HL-60/S4 treated with phorbol 12-myristate 13-acetate at 8.2 ng/mL for 4 days and 3 days (cell line): ENCODE data around the gene KBTBD2.
"Not testable (repeated sequence)": the region's sequence is repeated elsewhere in the genome, so short reads cannot be mapped to it uniquely, and the experiment has no call there.

ENCODE experiments used
- in situ Hi-C: fragments of 300-500 bp; cut with MboI; formaldehyde crosslinking; loops from 2 replicates; pipeline ENCODE4 v1.15.0; 2022; ENCODE audit warnings: low sequenced_read_pairs

The KBTBD2 gene

GRCh38 chr7:32891043-32891799 is at the start of gene KBTBD2:
Gene KBTBD2, minus strand, starts transcription at chr7:32891760. Its CDS starts 12,156 bp downstream, at chr7:32879604.
- in situ Hi-C loops = no loop called here

- in situ Hi-C loops = no loop called here
Observed at GRCh38 chr7:32941181-32941580, 49.6 kb upstream of the KBTBD2 start.

GRCh38 chr7:32937344-32938174 is 46.0 kb upstream of the KBTBD2 start:
- in situ Hi-C loops = no loop called here

DNA sequence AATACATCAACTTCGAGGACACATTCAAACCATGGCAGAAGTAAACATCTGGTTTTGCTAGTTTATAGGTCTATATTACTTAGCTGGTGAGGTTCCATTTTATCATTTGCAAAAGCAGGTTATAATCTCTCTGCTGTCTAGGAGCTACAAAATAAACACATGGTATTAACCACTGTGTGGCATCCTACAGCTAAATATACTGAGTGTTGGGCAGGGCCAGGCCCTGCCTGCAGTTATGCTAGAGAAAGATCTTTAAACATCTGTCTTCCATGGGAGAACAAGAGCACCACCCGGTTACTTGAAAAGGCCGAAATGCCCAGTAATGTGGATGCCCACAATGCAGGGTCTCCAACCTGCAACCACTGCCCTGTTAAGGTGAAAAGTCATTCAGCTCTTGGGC is 45.1 kb upstream of the KBTBD2 start:
- in situ Hi-C loops = no loop called here

DNA sequence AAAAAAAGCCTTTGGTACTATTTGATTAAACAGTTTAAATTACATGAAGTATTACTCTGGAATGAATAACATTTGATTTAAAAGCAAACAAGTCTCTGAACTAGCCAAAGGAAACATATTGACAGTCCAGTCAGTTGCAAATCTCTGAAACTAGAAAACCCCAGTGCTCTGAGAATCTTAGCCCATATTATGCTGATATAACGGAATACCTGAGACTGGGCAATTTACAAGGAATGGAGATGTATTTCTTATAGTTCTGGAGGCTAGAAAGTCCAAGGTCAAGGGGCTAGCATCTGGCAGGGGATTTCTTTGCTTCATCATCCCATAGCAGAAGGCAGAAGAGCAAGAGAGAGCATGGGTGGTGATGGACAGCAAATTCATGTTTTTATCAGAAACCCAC is 44.0 kb upstream of the KBTBD2 start:
- in situ Hi-C loops = no loop called here

- in situ Hi-C loops = no loop called here
Observed at GRCh38 chr7:32930378-32930777, 38.8 kb upstream of the KBTBD2 start.

DNA sequence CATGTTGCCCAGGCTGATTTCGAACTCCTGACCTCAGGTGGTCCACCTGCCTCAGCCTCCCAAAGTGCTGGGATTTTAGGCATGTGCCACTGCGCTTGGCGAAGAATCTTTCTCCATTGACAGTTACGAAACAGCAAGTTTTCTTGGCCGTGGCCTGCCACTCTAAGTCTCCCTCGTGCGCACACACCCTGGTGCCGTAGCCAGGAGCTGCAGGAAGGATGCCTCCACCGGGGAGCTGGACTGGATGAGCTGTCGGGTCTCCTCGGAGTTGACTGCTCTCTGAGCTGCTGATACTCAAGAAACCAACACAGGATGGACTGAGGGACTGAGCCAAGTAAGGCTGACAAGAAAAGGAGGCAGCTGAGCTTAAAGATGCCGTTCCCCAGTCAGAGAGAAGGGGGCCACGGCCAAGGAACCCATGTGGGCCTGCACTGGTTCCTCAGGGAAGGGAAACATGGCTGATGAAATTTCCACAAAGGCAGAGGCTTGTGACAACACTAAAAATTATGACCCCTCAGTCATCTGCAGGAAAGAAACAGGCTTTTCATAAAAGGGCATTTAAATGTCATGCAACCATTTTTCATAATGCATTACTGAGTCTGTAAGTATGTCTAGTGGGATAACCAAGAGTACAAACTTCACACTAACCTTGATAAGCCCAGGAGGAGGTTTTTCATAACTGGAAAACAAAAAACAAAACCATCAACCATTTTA is 38.0 kb upstream of the KBTBD2 start:
- in situ Hi-C loops = no loop called here

- in situ Hi-C loops = no loop called here
Observed at GRCh38 chr7:32928785-32929298, 37.3 kb upstream of the KBTBD2 start.

- in situ Hi-C loops = no loop called here
Observed at GRCh38 chr7:32921896-32922295, 30.3 kb upstream of the KBTBD2 start.

- in situ Hi-C loops = not testable (repeated sequence)
Observed at GRCh38 chr7:32916994-32917393, 25.4 kb upstream of the KBTBD2 start.

DNA sequence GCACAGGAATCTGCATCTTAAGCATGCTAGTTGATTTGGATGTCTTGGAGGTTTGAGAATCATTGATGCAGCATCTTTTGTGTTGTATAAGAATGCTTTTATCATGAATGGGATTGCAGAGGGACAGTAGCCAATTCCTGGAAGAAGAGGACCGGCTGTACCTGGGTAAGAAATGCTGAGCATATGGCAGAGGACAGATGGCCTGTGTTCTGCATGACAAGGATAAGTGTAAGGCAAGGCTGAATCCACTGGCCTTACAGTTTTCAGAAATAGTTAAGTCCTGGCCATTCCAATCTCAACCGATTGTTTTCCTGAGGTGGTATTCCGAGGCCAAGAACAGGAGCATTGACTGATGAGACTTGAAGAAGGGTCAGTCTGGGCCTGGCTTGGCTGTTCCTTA is 24.4 kb upstream of the KBTBD2 start:
- in situ Hi-C loops = no loop called here

DNA sequence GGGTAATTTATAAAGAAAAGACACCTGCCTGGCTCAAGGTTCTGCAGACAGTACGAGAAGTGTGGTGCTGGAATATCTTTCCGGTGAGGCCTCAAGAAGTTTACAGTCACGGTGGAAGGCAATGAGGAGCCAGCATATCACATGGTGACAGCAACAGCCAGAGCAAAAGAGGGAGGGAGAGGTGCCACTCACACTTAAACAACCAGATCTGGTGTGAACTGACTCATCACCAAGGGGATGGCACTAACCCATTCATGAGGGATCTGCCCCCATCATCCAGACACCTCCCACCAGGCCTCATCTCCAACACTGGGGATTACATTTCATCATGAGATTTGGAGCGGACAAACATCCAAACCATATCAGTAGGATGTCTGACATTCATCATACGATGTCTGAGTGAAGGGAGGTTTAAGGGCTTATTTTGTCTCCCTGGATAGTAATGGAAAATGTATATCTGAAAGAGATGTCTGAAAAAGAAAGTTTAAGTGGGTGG is 23.5 kb upstream of the KBTBD2 start:
- in situ Hi-C loops = no loop called here

DNA sequence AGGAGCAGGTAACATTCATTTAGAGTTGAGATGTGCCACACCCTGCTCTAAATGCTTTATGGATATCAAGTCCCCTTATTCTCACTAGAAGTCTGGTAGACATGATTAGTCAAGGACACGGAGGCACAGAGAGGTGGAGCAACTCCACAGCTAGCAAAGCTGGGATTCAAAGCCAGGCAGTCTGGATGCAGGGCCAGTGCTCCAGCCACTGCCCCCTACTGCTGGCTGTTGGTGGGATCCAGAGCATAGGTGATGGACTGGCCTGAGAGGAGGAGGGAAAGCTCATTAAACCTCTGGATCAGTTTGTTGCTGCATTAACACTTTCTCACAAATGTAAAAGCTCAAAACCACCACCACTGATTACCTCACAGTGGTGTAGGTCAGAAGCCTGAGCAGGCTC is 22.6 kb upstream of the KBTBD2 start:
- in situ Hi-C loops = no loop called here

GRCh38 chr7:32910195-32910594 is 18.6 kb upstream of the KBTBD2 start:
- in situ Hi-C loops = no loop called here

DNA sequence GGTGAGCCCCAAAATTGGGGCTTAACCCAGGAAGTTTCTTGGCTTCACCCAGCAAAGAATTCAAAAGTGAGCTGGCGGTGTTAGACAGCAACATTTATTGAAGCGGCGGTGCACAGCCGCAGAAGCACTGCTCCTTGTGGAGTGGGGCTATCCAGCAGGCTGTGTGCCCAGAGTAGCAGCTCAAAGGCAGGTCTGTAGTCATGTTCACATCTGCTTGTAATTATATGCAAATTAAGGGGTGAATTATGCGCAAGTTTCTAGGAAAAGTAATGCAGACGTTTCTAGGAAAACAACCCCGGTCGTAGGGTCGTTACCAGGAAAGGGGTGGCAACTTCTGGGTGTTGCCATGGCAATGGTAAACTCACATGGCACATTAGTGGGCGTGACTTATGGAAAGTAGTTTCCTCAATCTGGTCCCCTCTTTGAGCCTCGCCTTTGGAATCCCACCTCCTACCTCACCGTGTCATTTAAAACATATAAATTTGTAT is 13.7 kb upstream of the KBTBD2 start:
- in situ Hi-C loops = no loop called here

- in situ Hi-C loops = no loop called here
Observed at GRCh38 chr7:32901629-32902028, 10.1 kb upstream of the KBTBD2 start.

- in situ Hi-C loops = no loop called here
Observed at GRCh38 chr7:32900433-32900995, 9.0 kb upstream of the KBTBD2 start.

- in situ Hi-C loops = not testable (repeated sequence)
Observed at GRCh38 chr7:32897376-32897775, 5.8 kb upstream of the KBTBD2 start.

GRCh38 chr7:32896564-32897347 is 5.2 kb upstream of the KBTBD2 start:
- in situ Hi-C loops = no loop called here

DNA sequence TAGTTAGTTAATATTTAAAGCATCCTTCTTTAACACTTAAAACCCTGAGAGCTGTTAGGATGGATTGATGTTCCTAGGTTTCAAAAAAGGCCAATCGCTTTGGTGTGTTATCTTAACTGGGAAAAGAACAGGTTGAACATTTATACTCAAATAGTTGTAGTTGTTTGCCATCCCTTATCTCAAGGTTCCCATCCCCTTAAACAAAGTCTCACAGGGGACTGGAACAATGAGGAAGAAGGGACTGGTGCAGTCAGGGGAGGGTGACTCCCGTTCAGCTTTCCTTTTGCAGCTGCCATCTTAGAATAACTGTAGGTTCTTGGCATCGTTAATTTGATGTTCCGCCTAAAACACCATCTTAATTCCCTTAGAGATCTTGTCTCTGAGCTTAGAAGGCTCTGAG is 2.6 kb upstream of the KBTBD2 start:
- in situ Hi-C loops = no loop called here
